Amniotic epithelial cell (primary cell): Measurements from ENCODE around the gene OSBP.

ENCODE experiments used
- DNase-seq: peaks from one replicate; pipeline ENCODE4 v3.0.0-alpha.2; 2010; ENCODE audit warnings: low read depth

The OSBP gene

GRCh38 chr11:59615637-59616395 lies at the start of gene OSBP:
Gene OSBP, minus strand, starts transcription at chr11:59615774. Its CDS starts 110 bp downstream, at chr11:59615664.
- DNase-seq: peak; percentile 100

GRCh38 chr11:59660621-59661020 lies 45.0 kb upstream of the OSBP start:
- no peak for DNase-seq

GRCh38 chr11:59659981-59660380 lies 44.4 kb upstream of the OSBP start:
- no peak for DNase-seq

- no peak for DNase-seq
Observed at GRCh38 chr11:59658036-59658435, 42.5 kb upstream of the OSBP start.

- no peak for DNase-seq
Observed at GRCh38 chr11:59654893-59655292, 39.3 kb upstream of the OSBP start.

- DNase-seq: no peak
Observed at GRCh38 chr11:59647245-59647980, 31.8 kb upstream of the OSBP start.

- no peak for DNase-seq
Observed at GRCh38 chr11:59644528-59644927, 29.0 kb upstream of the OSBP start.

- DNase-seq: no peak
Observed at GRCh38 chr11:59643390-59643789, 27.8 kb upstream of the OSBP start.

GRCh38 chr11:59641156-59641555 lies 25.6 kb upstream of the OSBP start:
- DNase-seq: no peak

- DNase-seq: no peak
Observed at GRCh38 chr11:59630493-59630892, 14.9 kb upstream of the OSBP start.

GRCh38 chr11:59629996-59630395 lies 14.4 kb upstream of the OSBP start:
- no peak for DNase-seq

- peak; percentile 24 for DNase-seq
Observed at GRCh38 chr11:59626969-59627368, 11.4 kb upstream of the OSBP start.

- DNase-seq: no peak
Observed at GRCh38 chr11:59625703-59626102, 10.1 kb upstream of the OSBP start.

GRCh38 chr11:59617876-59618275 lies 2.3 kb upstream of the OSBP start:
- DNase-seq: no peak

GRCh38 chr11:59616396-59616982 lies 915 bp upstream of the OSBP start:
- DNase-seq: no peak

GRCh38 chr11:59615120-59615636 lies 396 bp downstream of the OSBP start:
- DNase-seq: no peak

GRCh38 chr11:59614277-59615119 lies 1.1 kb downstream of the OSBP start:
- DNase-seq: no peak

- DNase-seq: no peak
Observed at GRCh38 chr11:59611570-59612565, 3.7 kb downstream of the OSBP start.

GRCh38 chr11:59610289-59610688 lies 5.3 kb downstream of the OSBP start:
- no peak for DNase-seq

GRCh38 chr11:59607703-59608454 lies 7.7 kb downstream of the OSBP start:
- no peak for DNase-seq
